Endothelial cell of umbilical vein (primary cell): ENCODE results near the gene NR3C2.

ENCODE experiments used
- CTCF ChIP-seq, 2 donors: IDR thresholded peaks; 1 replicate in 1 of 2; 2 replicates in 1 of 2; pipeline ENCODE4 v1.5.1; 2011; ENCODE audit warnings: low read length in 2 of 2, mild to moderate bottlenecking in 2 of 2, moderate library complexity in 2 of 2, control low read depth in 1 of 2, inconsistent platforms in 1 of 2, low read depth in 1 of 2; ENCODE audit not compliant: insufficient read depth in 1 of 2; ENCODE audit errors: extremely low read depth in 1 of 2
- EZH2 ChIP-seq: IDR thresholded peaks from 2 replicates; pipeline ENCODE4 v1.6.1; 2012; ENCODE audit warnings: borderline replicate concordance, low read depth, mild to moderate bottlenecking, moderate library complexity, low read length, inconsistent platforms; ENCODE audit not compliant: severe bottlenecking
- GATA2 ChIP-seq: IDR thresholded peaks from 2 replicates; pipeline ENCODE4 v1.7.0; 2011; ENCODE audit warnings: low read depth, mild to moderate bottlenecking, moderate library complexity, mixed read lengths, low read length; ENCODE audit not compliant: insufficient read length, insufficient read depth
- MYC ChIP-seq: IDR thresholded peaks from one replicate; pipeline ENCODE4 v1.6.1; 2011; ENCODE audit warnings: mild to moderate bottlenecking, low read depth, low read length
- POLR2A ChIP-seq: IDR thresholded peaks from 2 replicates; pipeline ENCODE4 v1.6.1; 2012; ENCODE audit warnings: low read depth, mild to moderate bottlenecking, control low read depth, low read length

DNA sequence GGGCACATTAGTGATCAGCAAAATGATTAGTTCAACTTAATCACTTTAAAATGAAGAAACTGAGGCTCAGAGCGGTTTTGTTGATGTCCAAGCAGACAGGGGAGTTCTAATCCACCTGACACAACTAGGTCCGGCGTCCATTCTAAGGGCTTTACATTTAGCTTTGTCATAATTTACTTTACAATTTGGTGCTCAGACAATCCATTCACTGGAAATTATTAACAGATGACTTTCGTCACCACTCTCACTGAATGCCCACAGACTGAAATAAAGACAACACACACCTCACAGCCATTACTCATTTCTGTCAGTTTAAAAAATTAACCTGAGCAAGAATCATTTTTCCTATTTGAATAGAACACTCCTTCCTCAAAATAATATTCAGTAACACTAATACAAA lies 10.8 kb downstream of the NR3C2 start:
- TF ChIP-seq CTCF (IDR thresholded peaks at IDR 0.05; ENCODE audit: extremely low read depth in 1 of 2, insufficient read depth in 1 of 2, low read depth in 1 of 2, low read length in 2 of 2) (no peak), MYC (no peak), POLR2A (no peak), EZH2 (no peak), GATA2 (no peak)
